IMR-90 (cell line): ENCODE data around the gene ARHGAP19. TPM values are rescaled to one million over a fixed set of nuclear protein-coding genes. Genes with fewer than 3 reads are reported as not detected.

ENCODE experiments used
- ATAC-seq: fragments of 200-7000 bp; cut with Tn5 transposase; 2 replicates; pipeline ENCODE4 v1.9.1; 2020; ENCODE audit warnings: low read depth, mild to moderate bottlenecking, moderate library complexity
- BruUV-seq: library from RNA; stranded (reverse); fragments of 400-500 nt; replicated peaks from 2 replicates; lab custom pipeline; 2021; lab: Mats Ljungman, UMichigan
- CTCF ChIA-PET: fragments of 300-600 bp; formaldehyde crosslinking; extraction: SDS; loops from one replicate; lab custom pipeline; 2021; ENCODE audit warnings: antibody characterized with exemption; lab: Yijun Ruan, JAX
- POLR2A ChIA-PET: fragments of 300-600 bp; sonication (Branson Sonifier 250); formaldehyde crosslinking; loops from one replicate; lab custom pipeline; 2022; ENCODE audit warnings: antibody characterized with exemption; ENCODE audit not compliant: unreplicated experiment; lab: Charles Lee
- DNase-seq: peaks from one replicate; pipeline ENCODE4 v3.0.0; 2013
- H2AFZ ChIP-seq: replicated peaks from 2 replicates; pipeline ENCODE3; 2013; ENCODE audit warnings: low read length, mild to moderate bottlenecking; ENCODE audit not compliant: poor library complexity
- H2AK5ac ChIP-seq: 2 replicates; pipeline ENCODE4 v1.6.1; 2013; ENCODE audit warnings: low read depth, low read length, inconsistent platforms
- H2AK9ac ChIP-seq: replicated peaks from 2 replicates; pipeline ENCODE3; 2013; ENCODE audit warnings: mild to moderate bottlenecking, low read depth, low read length, moderate library complexity; ENCODE audit not compliant: poor library complexity
- H2BK120ac ChIP-seq: 2 replicates; pipeline ENCODE4 v1.6.1; 2013; ENCODE audit warnings: low read depth, low read length, inconsistent platforms
- H2BK15ac ChIP-seq: 3 replicates; pipeline ENCODE4 v1.6.1; 2013; ENCODE audit warnings: low read depth, low read length, inconsistent platforms
- H2BK20ac ChIP-seq: 2 replicates; pipeline ENCODE4 v1.6.1; 2013; ENCODE audit warnings: low read depth, mild to moderate bottlenecking, inconsistent platforms, low read length, moderate library complexity
- H2BK5ac ChIP-seq: 2 replicates; pipeline ENCODE4 v1.6.1; 2013; ENCODE audit warnings: mild to moderate bottlenecking, low read depth, low read length, inconsistent platforms; ENCODE audit not compliant: poor library complexity, severe bottlenecking
- H3K14ac ChIP-seq: replicated peaks from 2 replicates; pipeline ENCODE4 v1.6.1; 2013; ENCODE audit warnings: low read depth, low read length, inconsistent platforms
- H3K18ac ChIP-seq: 2 replicates; pipeline ENCODE4 v1.6.1; 2013; ENCODE audit warnings: low read depth, low read length, control low read depth
- H3K23ac ChIP-seq: 2 replicates; pipeline ENCODE4 v1.6.1; 2013; ENCODE audit warnings: low read depth, low read length, inconsistent platforms
- H3K27ac ChIP-seq: 2 replicates; pipeline ENCODE4 v1.5.1; 2013; ENCODE audit warnings: mild to moderate bottlenecking, control low read depth, low read length; ENCODE audit not compliant: insufficient read depth
- H3K27me3 ChIP-seq: 2 replicates; pipeline ENCODE4 v1.6.1; 2013; ENCODE audit warnings: low read length; ENCODE audit not compliant: control insufficient read depth, insufficient read depth
- H3K36me3 ChIP-seq: 2 replicates; pipeline ENCODE4 v1.6.1; 2013; ENCODE audit warnings: low read length, mixed read lengths; ENCODE audit not compliant: control insufficient read depth, insufficient read depth
- H3K4ac ChIP-seq: 2 replicates; pipeline ENCODE4 v1.6.1; 2013; ENCODE audit warnings: low read depth, low read length, inconsistent platforms
- H3K4me1 ChIP-seq: 2 replicates; pipeline ENCODE4 v1.6.1; 2013; ENCODE audit warnings: low read length, mixed read lengths; ENCODE audit not compliant: control insufficient read depth, insufficient read depth
- H3K4me2 ChIP-seq: 2 replicates; pipeline ENCODE4 v1.6.1; 2013; ENCODE audit warnings: low read depth, mild to moderate bottlenecking, control low read depth, low read length, moderate library complexity
- H3K4me3 ChIP-seq: 2 replicates; pipeline ENCODE4 v1.5.1; 2013; ENCODE audit warnings: low read depth, mild to moderate bottlenecking, control low read depth, low read length, moderate library complexity; ENCODE audit not compliant: insufficient read depth
- H3K56ac ChIP-seq: 2 replicates; pipeline ENCODE4 v1.6.1; 2013; ENCODE audit warnings: low read length, inconsistent platforms; ENCODE audit not compliant: insufficient read depth; ENCODE audit errors: extremely low read depth
- H3K79me1 ChIP-seq, 2 experiments: 2 replicates each; pipeline ENCODE4 v1.6.1; 2013; ENCODE audit warnings: low read length in 2 of 2, inconsistent platforms in 1 of 2, low read depth in 1 of 2
- H3K9ac ChIP-seq: 2 replicates; pipeline ENCODE4 v1.6.1; 2013; ENCODE audit warnings: low read depth, low read length, control low read depth
- H3K9me1 ChIP-seq: 2 replicates; pipeline ENCODE4 v1.6.1; 2013; ENCODE audit warnings: low read length, inconsistent platforms; ENCODE audit not compliant: insufficient read depth
- H3K9me3 ChIP-seq: 2 replicates; pipeline ENCODE4 v1.6.1; 2013; ENCODE audit warnings: low read length; ENCODE audit not compliant: control insufficient read depth, insufficient read depth
- H4K20me1 ChIP-seq: 2 replicates; pipeline ENCODE4 v1.6.1; 2013; ENCODE audit warnings: low read length, inconsistent platforms; ENCODE audit not compliant: insufficient read depth
- H4K5ac ChIP-seq: 2 replicates; pipeline ENCODE4 v1.6.1; 2013; ENCODE audit warnings: mild to moderate bottlenecking, low read depth, low read length, control low read depth
- H4K8ac ChIP-seq, 2 experiments: 2 replicates each; pipeline ENCODE4 v1.6.1; 2013; ENCODE audit warnings: low read depth in 2 of 2, low read length in 2 of 2, control low read depth in 1 of 2, inconsistent platforms in 1 of 2
- H4K91ac ChIP-seq: 2 replicates; pipeline ENCODE4 v1.6.1; 2013; ENCODE audit warnings: low read depth, low read length, inconsistent platforms; ENCODE audit not compliant: insufficient read depth
- CHD1 ChIP-seq: IDR thresholded peaks from 2 replicates; pipeline ENCODE4 v1.6.1; 2012; ENCODE audit warnings: low read depth, low read length, improper control_type of control experiment
- FOS ChIP-seq: fragments of 150-350 bp; IDR thresholded peaks from 2 replicates; pipeline ENCODE4 v1.6.1; 2016; ENCODE audit warnings: low read depth, low read length
- NFE2L2 ChIP-seq: fragments of 150-350 bp; IDR thresholded peaks from 2 replicates; pipeline ENCODE4 v1.6.1; 2016; ENCODE audit warnings: low read depth, mild to moderate bottlenecking, low read length
- POLR2A ChIP-seq: IDR thresholded peaks from 2 replicates; pipeline ENCODE4 v1.6.1; 2012; ENCODE audit warnings: mild to moderate bottlenecking, low read depth, low read length
- RAD21 ChIP-seq: IDR thresholded peaks from 2 replicates; pipeline ENCODE4 v1.6.1; 2012; ENCODE audit warnings: low read length, improper control_type of control experiment
- SMC3 ChIP-seq: fragments of 150-350 bp; IDR thresholded peaks from 2 replicates; pipeline ENCODE4 v1.6.1; 2016; ENCODE audit warnings: low read depth, mild to moderate bottlenecking, antibody characterized with exemption, low read length, moderate library complexity
- WGBS, 2 experiments: methylation state at CpG; one replicate each; pipeline versions ENCODE4 v1.1.5 to v1.1.7; 2013; ENCODE audit warnings: missing lambda C conversion rate in 2 of 2; ENCODE audit not compliant: insufficient read length in 1 of 2; ENCODE audit errors: extremely low coverage in 2 of 2; 5-methylcytosine and 5-hydroxymethylcytosine counted together
- dilution Hi-C: fragments of 300-500 bp; cut with HindIII; formaldehyde crosslinking; loops from one replicate; pipeline ENCODE4 v1.14.3; 2018; ENCODE audit warnings: low sequenced_read_pairs; ENCODE audit not compliant: unreplicated experiment
- in situ Hi-C: fragments of 300-500 bp; cut with MboI; formaldehyde crosslinking; loops from 3 replicates; pipeline ENCODE4 v1.14.3; 2019; ENCODE audit warnings: low sequenced_read_pairs, inconsistent platforms, mixed read lengths
- intact Hi-C: fragments of 100-400 bp; cut with micrococcal nuclease; formaldehyde crosslinking; loops from 2 replicates; pipeline ENCODE4 v1.10.0; 2022
- polyA plus RNA-seq, 3 experiments: library from polyadenylated mRNA; depleted of rRNA; stranded (reverse); fragments of >200 nt; gene quantifications; 2 replicates each; pipeline ENCODE4 v1.2.3, GENCODE V29; 2012; ENCODE audit warnings: low replicate concordance in 1 of 3
- total RNA-seq: library from RNA; depleted of rRNA; stranded (reverse); fragments of >200 nt; gene quantifications from 2 replicates; pipeline ENCODE4 v1.2.3, GENCODE V29; 2012

ARHGAP19 gene
- total and polyA plus RNA-seq, 2 of the 4 experiments (the other 2 are of a cell fraction): 6.3 to 7.0 TPM

DNA sequence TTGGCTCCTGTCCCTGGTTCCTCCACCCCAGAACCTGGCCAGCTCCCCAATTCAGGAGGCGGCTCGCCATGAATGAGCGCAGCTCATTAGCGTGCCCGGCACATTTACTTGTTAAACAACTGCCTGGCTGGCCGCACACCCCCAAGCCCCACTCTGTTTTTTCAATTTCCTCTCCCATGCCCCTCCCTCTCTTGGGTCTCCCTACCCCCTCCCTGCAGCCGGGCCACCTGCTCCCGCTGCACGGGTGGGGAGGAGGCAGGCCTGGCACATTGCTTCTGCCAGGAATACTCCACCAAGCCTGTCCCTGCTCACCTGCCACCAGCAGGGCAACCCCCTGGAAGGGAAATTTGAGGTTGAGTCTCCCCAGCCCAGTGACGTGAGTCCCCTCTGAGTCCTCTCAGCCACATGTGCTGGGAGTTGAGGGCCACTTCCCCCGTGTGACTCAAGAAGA lies 104.2 kb downstream of the ARHGAP19 start:
- Histone ChIP-seq H3K9ac (no peak overlapping the region), H3K4me1 (no peaks in the 10 kb centered on the region), H2AK5ac (no peak overlapping the region), H4K5ac (no peak overlapping the region), H3K9me1 (no peaks in the 10 kb centered on the region), H3K27me3 (peaks cover 80% of the 10 kb centered on the region), H3K14ac (no peak overlapping the region), H3K4ac (no peak overlapping the region), H2AFZ (no peak overlapping the region), H4K91ac (no peak overlapping the region), H4K8ac (no peak overlapping the region), H3K23ac (no peak overlapping the region), H2BK120ac (no peak overlapping the region), H3K56ac (no peak overlapping the region), H3K4me2 (no peak overlapping the region), H4K20me1 (no peaks in the 10 kb centered on the region), H2BK15ac (no peak overlapping the region), H2BK5ac (no peak overlapping the region), H3K79me1 (no peaks in the 10 kb centered on the region), H3K18ac (no peak overlapping the region), H3K27ac (no peak overlapping the region), H2BK20ac (no peak overlapping the region), H3K9me3 (no peaks in the 10 kb centered on the region), H2AK9ac (no peak overlapping the region), H3K4me3 (no peak overlapping the region), H3K36me3 (no peaks in the 10 kb centered on the region)
- POLR2A ChIA-PET: no interaction called here
- ATAC-seq (no peak), DNase-seq (no peak)
- no TSS peak for BruUV-seq
- CTCF ChIA-PET: no interaction called here
- intact Hi-C loops: no loop called here
- 40% methylated on average over 1 of the region's 11 CpGs; no CpG with 5 or more reads in 1 of the 2 experiments for WGBS, 2 experiments
- no peak for TF ChIP-seq FOS
- no peak for TF ChIP-seq SMC3
- TF ChIP-seq CHD1: no peak
- TF ChIP-seq RAD21: no peak
- TF ChIP-seq NFE2L2: no peak
- no peak for TF ChIP-seq POLR2A
- dilution Hi-C loops: no loop called here
- in situ Hi-C loops: no loop called here
